ENCODE measurements around the gene ILDR1. TPM values are rescaled to one million over a fixed set of nuclear protein-coding genes. Genes with fewer than 3 reads are reported as not detected.
"Not testable (repeated sequence)": the region's sequence is repeated elsewhere in the genome, so short reads cannot be mapped to it uniquely, and the experiment has no call there.

Gene ILDR1
- total and polyA plus RNA-seq, 5 experiments from 2014 or later = not detected

DNA sequence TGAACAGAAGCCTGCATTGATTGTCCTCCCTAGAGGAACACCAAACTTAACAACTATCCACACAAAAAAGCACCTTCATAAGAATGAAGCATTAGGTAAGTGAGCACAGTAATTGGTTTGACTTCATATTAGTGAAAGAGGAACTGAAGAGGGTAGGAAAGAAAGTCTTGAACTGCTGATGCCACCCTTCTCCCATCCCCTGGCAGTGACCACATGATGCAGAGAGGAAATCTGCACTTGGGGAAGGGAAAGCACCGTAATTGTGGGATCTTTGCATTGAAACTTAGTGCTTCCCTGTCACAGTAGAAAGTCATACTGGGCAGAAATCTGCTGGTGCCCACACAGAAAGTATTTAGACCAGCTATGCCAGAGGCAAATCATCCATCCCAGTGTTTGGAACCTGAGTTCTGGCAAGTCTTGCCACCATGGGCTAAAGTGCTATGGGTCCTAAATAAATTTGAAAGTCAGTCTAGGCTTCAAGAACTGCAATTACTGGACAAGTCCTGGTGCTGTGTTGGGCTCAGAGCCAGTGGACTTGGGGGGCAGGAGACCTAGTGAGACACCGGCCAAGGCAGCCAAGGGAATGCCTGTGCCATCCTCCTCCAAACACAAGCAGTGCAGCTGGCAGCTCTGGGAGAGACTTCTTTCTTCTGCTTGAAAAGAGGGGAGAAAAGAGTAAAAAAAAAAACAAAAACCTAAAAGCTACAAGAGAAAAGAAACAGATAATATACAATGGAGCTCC is 64.2 kb downstream of the ILDR1 start:
- no peak overlapping the region for H3K27ac Mint-ChIP-seq
- no peak overlapping the region for H3K4me3 Mint-ChIP-seq
- peak in 1 of 10 donors; percentile 3 for DNase-seq
- ATAC-seq = no peak
- peaks cover 0 to 62% (median 16%) of the 10 kb centered on the region in 9 donors for H3K9me3 Mint-ChIP-seq
- H3K36me3 Mint-ChIP-seq = peaks cover 0 to 38% (median 25%) of the 10 kb centered on the region in 3 donors
- POLR2A ChIA-PET = no interaction called here
- peaks cover 0 to 6% (median 0%) of the 10 kb centered on the region in 4 donors for H3K4me1 Mint-ChIP-seq
- H3K27me3 Mint-ChIP-seq = peaks cover 0 to 3% (median 2%) of the 10 kb centered on the region in 5 donors

DNA sequence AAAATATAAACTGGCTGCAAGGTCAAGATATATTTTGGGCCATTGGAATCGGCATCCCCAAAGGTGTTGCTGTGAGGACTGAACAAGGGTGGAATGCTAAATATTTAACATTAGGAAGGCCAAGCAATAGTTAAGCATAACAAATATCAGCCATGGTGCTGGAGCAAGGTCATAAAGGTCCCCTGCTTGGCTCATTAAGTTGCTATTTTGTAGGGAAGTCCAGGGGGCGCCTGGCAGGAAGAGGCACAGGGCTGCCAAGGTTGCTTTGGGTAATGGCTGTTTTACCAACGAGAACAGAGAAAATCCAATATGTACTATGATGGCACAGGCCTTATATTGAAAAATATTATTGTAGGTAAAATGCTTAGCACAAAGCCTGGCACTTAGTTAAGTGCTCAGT is 65.7 kb downstream of the ILDR1 start:
- DNase-seq = no peak
- Mint-ChIP-seq H3K4me3 (no peak overlapping the region), H3K36me3 (peaks cover 0 to 45% (median 38%) of the 10 kb centered on the region in 3 donors), H3K9me3 (peaks cover 7 to 62% (median 24%) of the 10 kb centered on the region in 9 donors), H3K27me3 (peaks cover 0 to 2% (median 0%) of the 10 kb centered on the region in 5 donors), H3K27ac (no peak overlapping the region), H3K4me1 (peaks cover 0 to 6% (median 0%) of the 10 kb centered on the region in 4 donors)
- POLR2A ChIA-PET = no interaction called here
- ATAC-seq = no peak

DNA sequence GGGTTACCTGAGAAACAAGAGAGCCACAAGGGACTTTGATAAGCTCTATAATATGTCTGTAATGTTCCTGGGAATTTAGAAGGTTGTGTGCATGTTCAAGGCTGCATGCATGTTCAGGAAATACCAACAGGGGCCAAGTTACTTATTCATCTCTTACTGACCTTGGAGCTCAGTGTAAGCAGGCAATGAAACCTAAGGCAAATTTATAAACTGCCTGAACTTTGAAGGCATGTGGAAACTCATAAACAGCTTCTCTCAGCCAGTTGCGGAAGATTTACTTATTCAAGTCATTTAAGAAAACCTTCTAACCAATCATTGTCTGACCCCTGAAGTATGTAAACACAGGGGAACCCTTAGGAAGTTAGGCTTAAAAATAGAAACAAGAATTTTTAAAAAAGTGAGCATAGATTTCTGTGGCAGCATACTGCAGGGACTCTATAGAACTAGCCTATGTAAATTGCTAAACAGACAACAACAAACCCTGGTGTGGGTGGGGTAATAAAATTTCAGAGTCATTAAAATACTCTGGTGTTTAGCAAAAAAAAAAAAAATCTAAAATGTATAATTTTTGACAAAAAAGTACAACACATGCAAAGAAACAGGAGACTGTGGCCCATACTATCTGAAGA is 70.6 kb downstream of the ILDR1 start:
- Mint-ChIP-seq H3K4me3 (no peak overlapping the region), H3K27ac (no peak overlapping the region), H3K9me3 (peaks cover 0 to 45% (median 19%) of the 10 kb centered on the region in 9 donors), H3K36me3 (peaks cover 2 to 39% (median 32%) of the 10 kb centered on the region in 3 donors), H3K27me3 (no peaks in the 10 kb centered on the region), H3K4me1 (no peaks in the 10 kb centered on the region)
- no peak for DNase-seq
- no peak for ATAC-seq
- POLR2A ChIA-PET = no interaction called here

DNA sequence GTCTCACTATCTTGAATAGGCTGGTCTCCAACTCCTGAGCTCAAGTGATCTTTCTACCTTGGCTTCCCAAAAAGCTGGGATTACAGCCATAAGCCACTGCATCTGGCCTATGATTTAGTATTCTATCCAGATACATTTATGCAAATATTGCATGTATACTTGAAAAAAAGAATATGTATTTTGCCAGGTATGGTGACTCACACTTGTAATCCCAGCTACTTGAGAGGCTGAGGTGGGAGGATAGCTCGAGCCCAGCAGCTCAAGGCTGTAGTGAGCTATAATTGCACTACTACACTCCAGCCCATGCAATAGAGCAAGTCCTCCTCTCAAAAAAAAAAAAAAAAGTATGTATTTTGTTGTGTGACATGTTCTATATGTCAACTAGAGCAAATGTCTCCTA is 73.4 kb downstream of the ILDR1 start:
- H3K27me3 Mint-ChIP-seq = no peaks in the 10 kb centered on the region
- H3K4me1 Mint-ChIP-seq = no peaks in the 10 kb centered on the region
- ATAC-seq (no peak), DNase-seq (no peak)
- H3K36me3 Mint-ChIP-seq = peaks cover 2 to 24% (median 23%) of the 10 kb centered on the region in 3 donors
- POLR2A ChIA-PET = no interaction called here
- peaks cover 0 to 26% (median 11%) of the 10 kb centered on the region in 9 donors for H3K9me3 Mint-ChIP-seq
- no peak overlapping the region for H3K4me3 Mint-ChIP-seq
- no peak overlapping the region for H3K27ac Mint-ChIP-seq

DNA sequence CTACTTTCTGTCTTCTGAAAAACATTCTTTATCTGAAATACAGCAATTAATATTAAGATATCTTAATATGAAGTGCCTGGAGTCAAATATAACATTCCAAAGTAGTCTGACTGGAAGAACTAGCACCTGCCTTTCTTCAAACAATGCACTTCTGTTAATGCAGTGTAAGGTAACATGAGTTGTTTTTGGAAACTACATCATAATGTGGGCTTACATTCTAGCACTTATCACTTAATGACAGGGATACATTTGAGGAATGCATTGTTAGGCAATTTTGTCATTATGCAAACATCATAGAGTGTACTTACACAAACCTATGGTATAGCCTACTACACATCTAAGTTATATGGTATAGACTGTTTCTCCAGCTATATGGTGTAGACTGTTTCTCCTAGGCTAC is 78.6 kb downstream of the ILDR1 start:
- POLR2A ChIA-PET = no interaction called here
- no peak overlapping the region for H3K4me3 Mint-ChIP-seq
- ATAC-seq (no peak), DNase-seq (no peak)
- H3K4me1 Mint-ChIP-seq = no peaks in the 10 kb centered on the region
- no peak overlapping the region for H3K27ac Mint-ChIP-seq
- no peaks in the 10 kb centered on the region for H3K9me3 Mint-ChIP-seq
- peaks cover 9 to 22% (median 13%) of the 10 kb centered on the region in 3 donors for H3K36me3 Mint-ChIP-seq
- H3K27me3 Mint-ChIP-seq = no peaks in the 10 kb centered on the region

DNA sequence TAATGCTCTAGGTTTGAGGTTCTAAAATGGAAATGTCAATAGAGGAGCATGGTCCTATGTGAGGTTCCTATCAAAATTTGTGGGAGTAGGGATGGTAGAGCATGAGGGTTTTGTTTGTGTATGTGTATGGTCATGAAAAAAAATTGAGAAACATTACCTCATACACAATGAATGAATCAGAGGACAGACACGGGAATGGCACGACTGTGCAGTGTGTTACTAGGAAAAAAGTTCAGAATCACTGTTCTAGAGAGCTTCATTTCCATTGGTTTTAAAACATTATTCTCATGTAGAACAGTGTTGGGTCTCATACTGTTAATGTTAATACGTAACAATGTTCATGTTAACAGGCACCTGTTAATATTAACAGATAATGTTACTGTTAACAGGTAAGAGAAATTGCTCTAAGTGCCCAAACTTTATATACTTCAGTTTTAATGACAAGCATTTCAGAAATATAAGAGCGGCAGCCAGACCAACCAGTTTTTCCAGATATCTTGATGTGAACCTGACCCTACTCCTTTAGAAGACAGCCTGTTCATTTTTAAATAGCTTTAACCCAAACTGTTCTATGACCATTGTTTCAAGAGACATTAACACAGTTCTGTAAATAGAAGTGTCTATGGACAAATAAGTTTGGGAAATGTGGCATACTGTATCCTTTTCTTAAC is 79.8 kb downstream of the ILDR1 start:
- Mint-ChIP-seq H3K36me3 (peaks cover 9 to 24% (median 13%) of the 10 kb centered on the region in 3 donors), H3K4me3 (no peak overlapping the region), H3K9me3 (no peaks in the 10 kb centered on the region), H3K27ac (no peak overlapping the region), H3K27me3 (no peaks in the 10 kb centered on the region), H3K4me1 (no peaks in the 10 kb centered on the region)
- POLR2A ChIA-PET = no interaction called here
- no peak for ATAC-seq
- DNase-seq = no peak

DNA sequence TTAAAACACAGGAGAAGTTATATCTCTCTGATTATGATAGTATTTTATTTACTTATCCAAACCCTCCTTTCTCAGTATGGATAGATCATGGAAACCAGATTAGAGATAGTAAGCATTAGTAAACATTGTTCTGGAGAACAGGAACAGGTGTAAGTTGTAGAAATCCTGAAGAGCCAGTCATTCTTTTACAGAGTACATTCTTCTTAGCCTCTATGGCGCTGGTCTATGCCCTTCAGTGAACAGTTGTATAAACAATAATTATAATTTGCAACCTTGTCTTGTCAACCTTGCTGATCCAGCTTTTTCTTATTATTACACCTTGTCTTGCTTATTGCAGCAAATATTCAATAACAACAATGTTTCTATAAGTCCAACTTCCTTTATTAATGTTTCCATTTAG is 80.5 kb downstream of the ILDR1 start:
- POLR2A ChIA-PET = no interaction called here
- Mint-ChIP-seq H3K4me3 (no peak overlapping the region), H3K27ac (no peak overlapping the region), H3K4me1 (no peaks in the 10 kb centered on the region), H3K27me3 (no peaks in the 10 kb centered on the region), H3K9me3 (no peaks in the 10 kb centered on the region), H3K36me3 (peaks cover 9 to 24% (median 13%) of the 10 kb centered on the region in 3 donors)
- no peak for ATAC-seq
- no peak for DNase-seq

DNA sequence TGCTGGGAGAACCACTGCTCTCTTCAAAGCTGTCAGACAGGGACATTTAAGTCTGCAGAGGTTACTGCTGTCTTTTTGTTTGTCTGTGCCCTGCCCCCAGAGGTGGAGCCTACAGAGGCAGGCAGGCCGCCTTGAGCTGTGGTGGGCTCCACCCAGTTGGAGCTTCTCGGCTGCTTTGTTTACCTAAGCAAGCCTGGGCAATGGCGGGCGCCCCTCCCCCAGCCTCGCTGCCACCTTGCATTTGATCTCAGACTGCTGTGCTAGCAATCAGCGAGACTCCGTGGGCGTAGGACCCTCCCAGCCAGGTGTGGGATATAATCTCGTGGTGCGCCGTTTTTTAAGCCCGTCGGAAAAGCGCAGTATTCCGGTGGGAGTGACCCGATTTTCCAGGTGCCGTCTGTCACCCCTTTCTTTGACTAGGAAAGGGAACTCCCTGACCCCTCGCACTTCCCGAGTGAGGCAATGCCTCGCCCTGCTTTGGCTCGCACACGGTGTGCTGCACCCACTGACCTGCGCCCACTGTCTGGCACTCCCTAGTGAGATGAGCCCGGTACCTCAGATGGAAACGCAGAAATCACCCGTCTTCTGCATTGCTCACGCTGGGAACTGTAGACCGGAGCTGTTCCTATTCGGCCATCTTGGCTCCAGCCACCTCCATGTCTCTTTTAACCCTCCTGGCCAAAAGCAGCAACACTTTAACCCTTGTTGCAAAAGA is 83.7 kb downstream of the ILDR1 start:
- H3K27me3 Mint-ChIP-seq, H3K9me3 Mint-ChIP-seq, DNase-seq, H3K27ac Mint-ChIP-seq, ATAC-seq, POLR2A ChIA-PET, H3K4me1 Mint-ChIP-seq, H3K4me3 Mint-ChIP-seq: not testable (repeated sequence)
- peaks cover 9 to 27% (median 16%) of the 10 kb centered on the region in 3 donors for H3K36me3 Mint-ChIP-seq

Other genes starting within 250 kb of the ILDR1 start
- gene IQCB1, start 187.2 kb downstream of the ILDR1 start, total RNA-seq = 10 to 100 TPM; 32.1 to 34.8 TPM
- gene IQCB1, start 187.2 kb downstream of the ILDR1 start, polyA plus RNA-seq = 10 to 100 TPM; 16.5 to 18.0 (median 17.3) TPM
- 1 to 10 TPM; 9.6 to 9.7 TPM for gene EAF2, start 187.0 kb downstream of the ILDR1 start, total RNA-seq
- 10 to 100 TPM; 12.5 to 21.4 (median 12.8) TPM for gene EAF2, start 187.0 kb downstream of the ILDR1 start, polyA plus RNA-seq
- gene SLC15A2, start 127.8 kb downstream of the ILDR1 start, total RNA-seq = 1 to 10 TPM; 2.7 to 3.4 TPM
- gene SLC15A2, start 127.8 kb downstream of the ILDR1 start, polyA plus RNA-seq = under 1 TPM in 2 of 3 donors, not detected in 1; 0.51 to 0.98 TPM
- gene CD86, start 33.1 kb upstream of the ILDR1 start, total RNA-seq = under 1 TPM; 0.36 to 0.83 TPM
- gene CD86, start 33.1 kb upstream of the ILDR1 start, polyA plus RNA-seq = under 1 TPM in 1 of 3 donors, not detected in 2; 0.45 TPM
- not detected for gene CASR, start 161.4 kb upstream of the ILDR1 start, total RNA-seq
- not detected for gene CASR, start 161.4 kb upstream of the ILDR1 start, polyA plus RNA-seq

All from naive thymus-derived CD8-positive, alpha-beta T cell (primary cell).